GM18505 (cell line): Measurements from ENCODE around the gene SRP68.

Experiments used
- ATAC-seq: cut with Tn5 transposase; IDR thresholded peaks from one replicate; pipeline ENCODE4 v1.9.1; 2021; ENCODE audit not compliant: unreplicated experiment
- POLR2A ChIP-seq: IDR thresholded peaks from 4 replicates; pipeline ENCODE4 v1.6.1; 2011; ENCODE audit warnings: borderline replicate concordance; ENCODE audit not compliant: insufficient read depth, insufficient read length; ENCODE audit errors: extremely low read depth

The SRP68 gene

DNA sequence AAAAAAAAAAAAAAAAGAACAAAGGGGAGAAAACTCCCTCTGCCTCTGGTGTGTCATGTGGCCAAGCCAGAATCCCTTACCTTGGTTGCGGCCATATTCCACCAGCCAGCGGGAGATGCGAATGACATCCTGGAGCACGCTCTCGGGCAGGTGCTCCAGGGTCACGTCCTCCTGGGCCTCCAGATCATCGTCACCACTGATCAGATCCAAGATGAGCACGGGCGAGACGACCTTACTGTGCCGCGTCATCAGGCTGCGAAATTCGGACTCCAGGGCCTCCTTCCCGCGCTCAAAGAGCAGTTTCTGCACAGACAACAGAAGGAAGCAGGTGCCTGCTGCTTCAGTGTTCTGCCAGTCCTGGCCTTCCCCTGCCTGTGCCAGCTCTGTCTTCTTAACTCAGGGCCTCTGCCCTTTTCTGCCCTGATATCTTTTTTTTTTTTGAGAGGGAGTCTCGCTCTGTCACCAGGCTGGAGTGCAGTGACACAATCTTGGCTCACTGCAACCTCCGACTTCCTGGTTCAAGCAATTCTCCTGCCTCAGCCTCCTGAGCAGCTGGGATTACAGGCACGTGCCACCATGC, 25.5 kb upstream of the SRP68 start:
- no peak for ATAC-seq
- no peak for TF ChIP-seq POLR2A

DNA sequence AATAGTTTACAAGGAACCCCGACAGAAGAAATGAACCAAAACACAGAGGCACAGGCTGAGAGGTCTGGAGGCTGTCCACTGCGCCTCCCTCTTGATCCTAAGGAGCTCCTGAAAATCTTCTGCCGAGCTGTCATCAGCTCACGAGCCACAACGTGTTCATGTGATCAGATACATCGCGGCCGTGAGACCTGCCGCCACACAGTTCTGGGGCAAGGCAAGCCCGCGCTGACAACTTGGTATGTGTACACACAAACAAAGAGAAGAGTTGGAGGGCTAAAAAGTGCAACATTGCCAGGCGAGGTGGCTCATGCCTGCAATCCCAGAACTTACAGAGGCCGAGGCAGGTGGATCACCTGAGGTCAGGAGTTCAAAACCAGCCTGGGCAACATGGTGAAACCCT, 23.6 kb upstream of the SRP68 start:
- no peak for TF ChIP-seq POLR2A
- no peak for ATAC-seq

DNA sequence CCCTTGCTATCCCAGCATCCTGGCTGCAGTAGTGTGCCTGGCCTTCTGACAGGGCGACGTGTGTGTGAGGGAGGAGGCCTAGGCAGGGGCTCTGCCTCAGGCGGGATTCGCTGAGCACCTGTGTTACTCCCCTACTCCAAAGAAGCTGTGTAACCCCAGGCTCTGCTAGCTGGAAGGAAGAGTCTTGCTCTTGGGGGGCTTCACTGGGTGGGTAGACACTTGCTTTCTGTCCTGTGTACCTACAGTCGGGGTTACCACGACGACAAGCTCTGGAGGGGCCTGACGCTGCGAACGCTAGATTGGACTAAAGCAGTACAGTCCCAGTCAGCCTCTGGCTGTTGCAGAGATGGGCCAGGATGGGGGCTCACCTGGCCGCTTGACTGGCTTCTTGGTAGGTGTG, 21.7 kb upstream of the SRP68 start:
- no peak for TF ChIP-seq POLR2A
- no peak for ATAC-seq

DNA sequence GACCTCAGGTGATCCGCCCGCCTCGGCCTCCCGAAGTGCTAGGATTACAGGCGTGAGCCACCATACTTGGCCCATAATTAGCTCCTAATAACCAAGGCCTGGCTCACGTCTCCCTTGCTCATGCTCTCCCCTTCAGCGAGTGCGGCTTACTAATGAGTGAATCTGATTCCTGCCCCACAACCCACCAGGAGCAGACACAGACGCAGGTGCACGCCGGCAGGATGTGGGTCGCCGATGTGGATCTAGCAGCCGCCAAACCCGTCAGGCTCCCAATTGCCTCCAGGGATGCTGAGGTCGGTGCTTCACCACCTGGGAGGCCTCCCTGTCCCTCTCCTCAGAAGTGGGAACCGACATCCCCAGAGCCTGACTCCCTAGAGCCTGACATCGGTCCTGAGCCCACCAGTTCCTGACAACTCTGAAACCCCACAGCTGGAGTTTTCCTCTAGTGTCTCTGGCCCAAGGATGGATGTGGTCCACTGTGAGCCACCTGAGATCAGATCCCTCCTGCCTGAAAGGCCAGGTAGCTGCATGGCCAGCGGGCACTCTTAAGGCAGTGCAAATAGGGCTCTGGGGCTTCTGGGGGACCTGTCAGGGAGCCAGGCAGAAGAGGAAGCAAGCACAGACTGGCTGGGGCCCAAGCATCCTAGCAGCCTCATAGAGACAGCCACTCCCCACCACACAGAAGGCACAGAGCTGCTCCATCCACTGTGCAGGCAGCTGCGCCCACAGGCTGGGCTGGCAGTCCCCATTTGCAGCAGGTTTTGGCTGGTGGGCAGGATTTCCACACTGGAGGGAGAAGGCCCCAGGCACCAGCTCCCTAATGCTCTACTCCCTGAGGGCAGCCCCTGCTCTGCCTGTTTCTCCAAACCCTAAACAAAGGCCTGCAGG, 20.5 kb upstream of the SRP68 start:
- no peak for TF ChIP-seq POLR2A
- no peak for ATAC-seq

DNA sequence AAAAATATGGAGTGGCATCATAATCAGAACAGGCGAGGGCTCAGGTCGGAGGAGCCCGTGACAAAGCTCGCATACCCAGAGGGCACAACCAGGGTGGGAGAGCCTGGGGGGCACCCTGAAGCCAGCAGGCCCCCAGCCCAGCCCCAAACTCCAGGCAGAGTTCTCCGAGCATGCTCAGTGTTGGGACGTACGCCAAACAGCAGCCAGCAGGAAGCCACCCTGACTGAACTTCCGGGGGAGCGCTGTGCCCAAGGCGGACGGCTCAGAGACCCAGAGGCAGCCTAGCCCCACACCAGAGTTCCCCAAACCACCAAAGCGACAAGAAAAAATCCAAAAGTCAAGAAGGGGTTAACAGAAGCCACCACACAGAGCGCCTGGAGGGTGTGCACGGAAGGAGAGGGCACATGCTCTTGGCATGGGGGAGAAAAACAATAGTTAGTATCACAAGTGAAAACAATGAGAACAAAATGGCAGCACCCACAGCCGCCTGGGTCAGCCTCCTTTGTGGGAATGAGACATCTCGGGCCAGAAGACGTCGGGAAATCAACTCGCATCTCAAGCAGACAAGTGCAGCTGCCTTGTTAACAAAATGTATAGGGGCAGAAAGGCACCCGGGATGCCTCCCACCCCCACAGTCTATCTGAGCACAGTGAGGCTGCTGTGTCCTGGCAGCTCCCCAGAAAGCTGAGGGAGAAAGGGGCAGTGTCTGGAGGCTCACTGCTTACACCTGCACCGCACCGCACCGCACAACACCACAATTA, 19.4 kb upstream of the SRP68 start:
- no peak for ATAC-seq
- no peak for TF ChIP-seq POLR2A

DNA sequence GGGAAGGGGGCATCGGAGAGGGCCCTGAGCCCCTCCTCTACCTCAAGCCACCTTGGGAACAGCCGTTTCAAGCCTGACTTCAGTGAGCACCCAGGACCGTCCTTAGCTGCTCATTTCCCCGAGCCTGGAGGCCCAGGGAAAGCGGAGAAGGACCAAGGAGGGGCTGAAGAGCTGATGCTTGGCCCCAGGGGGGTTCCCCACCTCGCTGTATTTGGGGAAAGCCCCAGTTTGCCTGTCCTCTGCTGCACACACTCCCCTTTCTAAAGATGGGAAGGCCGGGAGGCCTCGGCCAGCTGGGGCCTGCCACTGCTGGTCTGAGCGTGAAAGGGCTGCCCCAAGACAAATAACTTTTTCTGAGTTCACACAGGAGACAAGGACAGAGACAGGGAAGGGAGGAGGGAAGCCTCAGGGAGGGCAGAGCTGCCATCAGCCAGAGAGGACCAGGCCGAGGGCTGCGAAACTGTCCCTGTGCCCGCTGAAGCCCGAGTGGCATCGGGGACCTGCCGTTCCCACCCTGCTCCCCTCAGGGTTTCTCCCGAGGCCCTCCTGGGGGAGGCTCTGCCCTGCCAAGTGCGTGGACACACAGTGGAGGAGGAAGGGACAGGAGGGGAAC, 18.3 kb upstream of the SRP68 start:
- ATAC-seq = no peak
- no peak for TF ChIP-seq POLR2A

DNA sequence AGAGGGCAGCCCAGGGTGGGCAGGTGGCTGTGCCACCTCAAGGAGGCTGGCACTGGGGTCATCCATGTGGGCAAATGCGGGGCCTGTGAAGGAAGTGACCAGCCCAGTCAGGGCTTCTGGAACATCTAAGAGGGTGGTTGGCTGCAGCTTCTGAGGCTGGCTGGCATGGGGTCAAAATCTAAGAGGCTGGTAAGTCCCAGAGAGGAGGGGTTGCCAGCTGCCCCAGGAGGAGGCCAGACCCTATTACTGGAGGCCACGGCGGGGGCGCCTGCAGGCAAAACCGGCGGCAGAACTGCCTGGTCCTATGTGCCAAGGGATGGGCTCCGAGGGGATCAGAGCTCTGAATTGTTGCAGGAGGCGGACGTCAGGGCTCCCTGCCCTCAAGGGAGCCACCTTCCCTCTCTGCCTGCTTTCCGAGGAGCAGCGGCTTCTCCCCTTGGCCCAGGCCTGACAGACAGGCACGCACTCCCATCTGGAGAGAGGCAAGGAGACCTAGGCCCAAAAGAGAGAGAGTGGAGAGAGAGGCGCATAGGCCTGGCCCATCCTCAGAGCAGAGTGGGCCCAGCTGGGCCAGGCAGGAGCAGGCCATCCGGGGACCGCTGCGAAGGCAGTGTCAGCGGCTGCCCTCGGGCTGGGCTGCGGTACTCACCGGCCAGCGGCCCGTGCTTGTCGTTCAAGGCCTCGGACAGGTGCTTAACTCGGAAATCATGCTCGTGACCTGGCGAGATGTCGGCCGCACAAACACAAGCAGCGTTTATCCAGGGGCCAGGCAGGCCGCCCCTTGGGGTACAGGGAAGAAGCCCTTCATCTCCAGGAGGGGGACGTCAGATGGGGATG, 17.6 kb upstream of the SRP68 start:
- no peak for TF ChIP-seq POLR2A
- no peak for ATAC-seq

DNA sequence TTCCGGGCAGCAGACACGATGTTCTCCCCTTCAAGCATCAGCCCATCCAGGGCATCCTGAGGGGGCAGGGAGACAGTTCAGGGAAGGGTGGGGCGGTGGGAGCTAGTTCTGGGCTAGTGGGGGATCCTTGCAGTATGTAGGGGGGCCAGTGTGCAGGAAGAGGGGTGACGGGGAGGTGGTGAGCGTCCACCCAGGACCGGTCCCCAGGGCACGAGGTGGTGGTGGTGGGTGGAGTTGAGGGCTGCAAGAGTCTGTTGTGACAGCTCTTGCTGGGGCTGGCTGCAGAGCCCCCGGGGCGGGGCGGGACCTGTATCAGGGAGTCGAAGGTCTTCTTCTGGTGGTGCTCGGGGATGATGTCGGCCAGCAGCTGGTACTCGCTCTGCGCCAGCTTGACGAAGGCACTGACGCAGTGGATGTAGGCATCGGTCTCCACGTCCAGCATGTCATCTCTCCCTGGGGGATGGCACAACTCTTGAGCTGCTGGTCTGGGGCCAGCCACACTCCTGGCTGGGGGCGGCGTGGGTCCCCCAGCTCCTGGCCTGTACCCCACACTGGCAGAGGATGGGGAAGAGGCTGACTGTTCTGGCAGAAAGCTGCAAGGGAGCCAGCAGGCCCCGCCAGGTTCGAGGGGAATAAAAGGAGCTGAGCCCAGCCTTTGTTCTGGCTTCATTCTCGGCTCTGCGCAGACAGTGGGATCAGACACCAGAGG, 16.7 kb upstream of the SRP68 start:
- no peak for ATAC-seq

DNA sequence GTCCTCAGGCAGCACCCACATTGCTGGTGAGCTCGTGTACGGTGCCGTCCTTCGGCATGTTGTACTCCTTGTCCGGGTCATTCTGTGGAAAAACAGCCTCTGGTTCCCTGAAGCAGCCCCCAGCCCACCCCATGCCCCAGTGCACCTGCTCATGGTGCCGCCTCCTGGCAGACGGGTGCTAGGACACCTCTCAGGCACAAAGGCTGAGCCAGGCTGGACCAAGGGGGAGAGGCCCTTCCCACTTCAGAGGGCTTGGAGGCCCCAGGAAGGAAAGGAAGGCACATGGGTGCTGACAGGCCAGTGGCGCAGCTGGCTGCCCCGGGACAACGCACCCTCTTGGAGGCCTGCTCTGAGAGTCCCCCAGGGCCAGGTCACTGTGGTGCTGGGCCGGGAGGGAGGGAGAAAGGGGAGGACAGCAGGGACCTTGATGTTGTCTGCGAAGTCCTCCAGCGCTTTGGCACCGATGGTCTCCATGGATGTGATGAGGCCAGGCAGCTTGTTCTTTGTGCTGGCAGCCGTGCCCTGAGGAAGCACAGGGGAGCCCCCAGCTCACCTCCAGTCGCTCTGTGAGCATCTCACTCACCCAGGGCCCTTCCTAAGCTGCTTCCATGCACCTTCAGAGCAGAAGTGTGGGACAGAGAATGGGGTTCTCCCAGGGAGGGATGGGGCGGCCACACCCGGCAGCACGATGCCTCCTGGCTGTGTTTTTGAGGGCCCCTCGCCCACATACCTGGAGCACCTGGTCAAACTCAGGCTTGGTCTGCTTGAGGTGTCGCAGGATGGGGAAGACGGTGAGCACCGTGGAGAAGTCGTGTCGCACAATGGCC, 15.9 kb upstream of the SRP68 start:
- no peak for ATAC-seq
- TF ChIP-seq POLR2A = no peak

More for the DNA sequence above, 16.7 kb upstream of the SRP68 start:
- TF ChIP-seq POLR2A = no peak

DNA sequence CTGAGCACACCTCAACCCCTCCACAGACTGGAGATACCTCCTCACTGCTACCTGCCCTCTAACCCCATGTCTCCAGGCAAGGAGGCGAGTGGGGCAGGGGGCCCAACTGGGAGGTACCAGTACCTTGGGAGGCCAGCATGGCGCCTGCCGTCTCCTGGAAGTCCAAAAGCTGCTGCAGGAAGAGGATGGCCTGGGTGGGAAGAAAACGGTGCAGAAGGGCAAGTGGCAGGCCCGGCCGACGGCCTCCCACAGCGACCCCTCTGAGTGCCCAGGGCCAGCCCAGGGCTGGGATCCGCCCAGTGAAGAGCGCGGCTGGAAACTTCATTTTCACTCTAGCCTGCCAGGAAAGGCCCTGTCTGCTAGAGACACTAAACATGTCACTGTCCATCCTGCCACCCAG, 15.2 kb upstream of the SRP68 start:
- no peak for TF ChIP-seq POLR2A
- ATAC-seq = no peak

DNA sequence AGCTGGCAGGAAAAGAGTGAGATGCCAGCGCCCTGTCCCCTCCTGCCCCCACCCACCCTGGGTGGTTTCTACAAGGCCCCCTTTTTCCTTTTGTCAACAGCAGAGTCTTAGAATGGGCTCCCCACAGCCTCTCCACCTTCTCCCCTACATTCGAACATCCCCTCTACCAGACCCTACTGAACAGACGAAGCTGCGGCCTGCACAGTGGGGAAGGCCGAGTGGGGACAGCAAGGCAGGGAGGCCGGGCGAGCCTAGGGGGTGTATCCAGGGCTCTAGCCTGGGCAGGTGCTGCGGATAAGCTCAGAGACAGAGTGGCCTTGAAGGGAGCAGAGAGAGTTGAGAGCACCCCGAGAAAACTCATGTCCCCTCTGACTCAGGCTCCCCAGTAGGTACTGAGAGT, 14.1 kb upstream of the SRP68 start:
- no peak for TF ChIP-seq POLR2A
- ATAC-seq = no peak
